GM18951 (cell line): ENCODE data around the gene URB1.
A peak's percentile ranks its signal among the peaks of the same experiment; 100 is the strongest.

Source experiments
- POLR2A ChIP-seq: IDR thresholded peaks from 4 replicates; pipeline ENCODE4 v1.6.1; 2011; ENCODE audit warnings: mild to moderate bottlenecking; ENCODE audit not compliant: insufficient read length, insufficient read depth; ENCODE audit errors: extremely low read depth
- in situ Hi-C: fragments of 300-500 bp; cut with MboI; formaldehyde crosslinking; loops from one replicate; pipeline ENCODE4 v1.12.0; 2022; ENCODE audit warnings: low sequenced_read_pairs, mixed read lengths, inconsistent platforms; ENCODE audit not compliant: unreplicated experiment

The URB1 gene

DNA sequence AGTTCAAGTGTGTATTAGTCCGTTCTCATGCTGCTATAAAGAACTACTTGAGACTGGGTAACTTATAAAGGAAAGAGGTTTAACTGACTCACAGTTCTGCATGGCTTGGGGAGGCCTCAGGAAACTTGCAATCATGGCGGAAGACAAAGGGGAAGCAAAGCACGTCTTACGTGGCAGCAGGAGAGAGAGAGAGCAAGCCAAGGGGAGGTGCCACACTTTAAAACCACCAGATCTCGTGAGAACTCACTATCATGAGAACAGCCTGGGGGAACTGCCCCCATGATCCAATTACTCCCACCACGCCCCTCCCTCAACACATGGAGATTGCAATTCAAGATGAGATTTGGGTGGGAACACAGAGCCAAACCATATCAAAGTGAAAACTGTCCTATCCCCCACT is 109.8 kb downstream of the URB1 start:
- in situ Hi-C loops: no loop called here

DNA sequence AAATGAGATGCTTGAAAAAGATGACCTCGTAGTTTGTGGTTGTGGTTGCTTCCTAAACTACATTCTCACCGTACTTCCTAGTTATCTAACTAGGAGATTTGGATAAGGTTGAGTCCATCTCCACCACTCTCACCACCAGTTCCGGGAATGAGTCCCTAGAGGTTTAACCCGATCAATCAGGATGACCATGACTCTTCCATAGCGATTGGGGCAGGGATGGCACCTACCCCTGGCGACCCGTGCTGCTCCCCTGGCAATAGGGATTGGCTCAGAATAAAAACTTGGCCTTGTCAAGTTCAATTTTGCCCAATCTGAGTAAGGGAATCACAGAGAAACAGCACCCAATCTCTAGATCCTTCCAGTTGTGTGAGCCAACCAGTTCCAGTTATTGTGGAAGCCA is 111.3 kb downstream of the URB1 start:
- no peak for TF ChIP-seq POLR2A
- in situ Hi-C loops: no loop called here

More for the DNA sequence above, 109.8 kb downstream of the URB1 start:
- TF ChIP-seq POLR2A: no peak

DNA sequence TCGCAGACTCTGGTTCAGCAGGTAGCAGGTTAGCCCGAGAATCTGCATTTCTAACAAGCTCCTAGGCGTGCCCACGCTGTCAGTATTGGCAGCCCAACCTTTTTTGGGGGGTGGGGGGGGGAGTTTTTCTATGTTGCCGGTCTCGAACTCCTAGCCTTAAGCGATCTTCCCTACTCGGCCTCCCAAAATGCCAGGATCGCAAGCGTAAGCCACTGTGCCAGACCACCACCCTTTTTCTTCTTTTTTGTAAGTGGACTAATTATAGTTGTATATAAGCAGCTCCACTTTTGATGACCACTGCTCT is 113.5 kb downstream of the URB1 start:
- in situ Hi-C loops: no loop called here
- TF ChIP-seq POLR2A: no peak

DNA sequence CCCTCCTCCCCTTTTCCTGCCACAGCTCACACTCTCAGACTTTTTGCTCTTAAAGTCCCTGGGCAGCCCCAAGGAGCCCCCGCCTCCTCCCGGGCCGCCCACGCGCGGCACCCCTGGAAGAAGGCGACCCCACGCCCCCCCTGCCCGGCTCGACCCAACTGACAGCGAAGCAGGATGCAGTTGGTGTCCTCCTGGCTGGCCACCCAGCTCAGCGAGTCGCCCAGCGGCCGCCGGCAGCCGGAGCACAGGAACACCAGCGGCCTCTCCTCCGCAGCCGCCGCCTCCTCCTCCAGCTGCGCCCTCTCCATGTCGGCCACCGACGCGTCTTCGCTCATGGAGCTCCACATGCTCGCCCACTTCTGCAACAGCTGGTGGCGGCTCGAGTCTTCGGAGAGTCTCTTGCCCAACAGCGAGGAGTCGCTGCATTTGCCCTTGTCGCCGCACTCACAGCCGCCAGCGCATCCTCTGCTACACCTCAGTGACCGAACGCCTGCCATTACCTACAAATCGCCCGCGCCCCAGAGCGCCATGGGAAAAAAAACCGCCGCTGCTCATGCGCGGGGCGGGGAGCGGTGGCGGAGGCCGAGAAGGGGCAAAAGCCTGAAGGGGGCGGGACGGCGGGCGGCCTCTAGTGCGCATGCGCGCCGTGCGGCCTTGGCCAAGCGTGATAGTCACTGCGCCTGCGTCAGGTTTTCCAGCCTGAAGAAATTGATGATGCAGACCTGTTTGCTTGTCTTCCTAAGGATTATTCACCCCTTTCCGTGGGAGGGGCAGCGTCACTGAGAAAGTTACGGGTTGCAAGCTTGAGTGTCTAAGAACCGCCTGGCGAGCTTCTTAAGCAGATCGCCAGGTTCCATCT is 114.1 kb downstream of the URB1 start, which contains the start of gene MIS18A:
Gene MIS18A (minus strand): TSS at position 532 of the 859 bp plus-strand sequence. CDS start 35 bp downstream, at position 497.
- TF ChIP-seq POLR2A: peak; percentile 78

DNA sequence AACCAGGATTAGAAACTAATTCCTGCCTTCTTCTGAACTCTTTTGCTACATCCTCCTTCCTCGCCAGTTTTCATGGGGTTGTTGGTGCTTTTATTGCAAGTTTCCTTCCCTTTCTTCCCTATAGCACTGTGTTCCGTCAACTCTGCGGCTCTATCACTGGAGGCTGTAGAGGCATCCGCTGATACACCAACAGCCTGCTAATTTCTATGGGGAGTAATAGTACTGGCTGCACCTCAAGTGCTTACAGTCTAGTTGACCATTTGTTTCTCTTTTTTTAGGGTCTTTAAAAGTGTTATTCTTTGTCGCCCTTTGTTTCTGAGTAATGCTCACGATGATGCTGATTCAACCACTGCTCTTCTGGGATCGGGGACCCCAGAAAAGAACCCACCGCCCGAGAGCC is 114.7 kb downstream of the URB1 start:
- in situ Hi-C loops: no loop called here
- no peak for TF ChIP-seq POLR2A

More for the DNA sequence above, 114.1 kb downstream of the URB1 start, which contains the start of gene MIS18A:
- in situ Hi-C loops: no loop called here

DNA sequence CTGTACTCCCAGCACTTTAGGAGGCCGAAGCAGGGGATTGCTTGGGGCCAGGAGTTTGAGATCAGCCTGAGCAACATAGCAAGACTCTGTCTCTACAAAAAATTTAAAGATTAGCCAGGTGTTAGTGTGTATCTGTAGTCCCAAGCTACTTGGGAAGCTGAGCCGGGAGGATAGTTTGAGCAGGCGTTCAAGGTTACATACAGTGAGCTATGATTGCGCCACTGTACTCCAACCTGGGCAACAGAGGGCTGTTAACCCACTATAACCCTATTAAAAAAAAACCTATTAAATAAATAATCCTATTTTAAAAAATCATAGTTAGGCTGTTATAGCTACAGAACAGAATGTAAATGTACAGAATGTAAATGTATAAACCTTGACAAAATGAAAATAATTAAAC is 116.1 kb downstream of the URB1 start:
- in situ Hi-C loops: no loop called here
- TF ChIP-seq POLR2A: no peak

DNA sequence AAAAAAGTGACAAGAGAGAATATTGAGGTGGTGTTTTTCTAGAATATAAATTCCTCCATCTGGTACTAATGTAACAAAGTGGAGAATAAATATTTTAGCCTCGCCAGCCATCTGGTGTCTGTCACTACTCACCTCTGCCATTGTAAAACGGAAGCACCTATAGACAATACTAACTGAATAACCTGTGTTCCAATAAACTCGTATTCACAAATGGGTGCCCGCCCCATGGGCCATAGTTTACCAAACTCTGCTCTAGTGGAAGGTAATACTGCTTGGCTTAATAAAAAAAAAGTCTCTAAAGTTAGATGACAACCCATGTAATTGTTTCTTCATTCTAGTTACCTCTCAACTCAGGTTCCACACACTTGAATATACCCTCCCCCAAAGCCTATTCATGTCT is 122.1 kb downstream of the URB1 start:
- no peak for TF ChIP-seq POLR2A
- in situ Hi-C loops: loop anchor here (25.0 kb wide), 1 partner anchor 408 kb away; the partner anchor contains the start of gene HUNK

DNA sequence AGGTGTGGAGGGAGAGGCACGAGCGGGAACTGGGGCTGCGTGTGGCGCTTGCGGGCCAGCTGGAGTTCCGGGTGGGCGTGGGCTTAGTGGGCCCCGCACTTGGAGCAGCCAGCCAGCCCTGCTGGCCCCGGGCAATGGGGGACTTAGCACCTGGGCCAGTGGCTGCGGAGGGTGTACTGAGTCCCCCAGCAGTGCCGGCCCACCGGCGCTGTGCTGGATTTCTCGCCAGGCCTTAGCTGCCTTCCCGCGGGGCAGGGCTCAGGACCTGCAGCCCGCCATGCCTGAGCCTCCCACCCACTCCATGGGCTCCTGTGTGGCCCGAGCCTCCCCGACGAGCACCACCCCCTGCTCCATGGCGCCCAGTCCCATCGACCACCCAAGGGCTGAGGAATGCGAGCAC is 127.5 kb downstream of the URB1 start:
- in situ Hi-C loops: loop anchor here (25.0 kb wide), 1 partner anchor 403 kb away; the partner anchor contains the start of gene HUNK

DNA sequence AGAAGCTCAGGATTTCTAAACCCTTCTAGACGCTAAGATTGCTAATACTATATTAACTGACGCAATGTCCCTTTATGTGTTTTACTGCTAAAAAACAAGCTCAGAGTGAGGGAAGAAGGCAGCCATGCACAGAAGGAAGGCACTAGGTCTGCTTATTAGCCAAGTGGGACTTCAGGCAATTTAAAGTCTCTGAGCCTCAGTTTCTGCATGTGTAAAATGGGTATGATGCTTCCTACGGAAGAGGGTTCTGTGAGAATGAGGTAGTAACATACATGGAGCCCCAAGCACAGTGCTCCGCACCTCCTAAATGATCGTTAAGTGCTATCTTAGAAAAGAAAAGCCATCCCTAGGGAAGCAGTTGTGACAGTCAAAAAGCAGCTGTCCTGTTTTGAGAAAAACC is 130.9 kb downstream of the URB1 start:
- in situ Hi-C loops: loop anchor here (25.0 kb wide), 1 partner anchor 400 kb away; the partner anchor contains the start of gene HUNK
- no peak for TF ChIP-seq POLR2A
